Measurements from ENCODE around the gene CABP2.

DNA sequence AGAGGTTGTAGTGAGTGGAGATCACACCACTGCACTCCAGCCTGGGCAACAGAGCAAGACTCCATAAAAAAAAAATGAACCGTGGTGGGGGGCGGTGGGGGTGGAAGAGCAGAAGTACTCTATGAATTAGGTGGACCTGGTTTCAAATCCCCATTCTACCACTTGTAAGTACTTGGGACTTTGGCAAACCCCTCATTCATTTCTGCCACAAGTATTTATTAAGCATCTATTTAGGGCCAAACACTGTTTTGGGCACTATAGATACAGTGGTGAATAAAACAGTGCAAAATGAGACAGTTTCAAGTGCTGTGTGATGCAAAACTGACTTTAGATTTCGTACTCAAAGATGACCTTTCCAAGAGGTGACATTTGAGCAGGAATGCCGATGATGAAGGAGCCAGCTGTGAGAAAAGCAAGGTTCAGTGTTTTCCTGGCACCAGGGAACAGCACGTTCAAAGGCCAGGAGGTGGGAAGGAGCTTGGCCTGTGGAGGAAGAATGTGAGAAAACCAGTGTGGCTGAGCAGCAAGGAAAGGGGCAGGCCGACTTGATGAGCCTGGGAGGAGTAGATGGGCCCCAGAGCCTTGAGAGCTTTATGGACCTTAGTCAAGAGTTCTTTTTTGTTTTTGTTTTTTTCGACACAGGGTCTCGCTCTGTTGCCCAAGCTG lies 52.8 kb downstream of the CABP2 start:
- TF ChIP-seq OSR2 (tag by site-specific recombination; IDR thresholded peaks at IDR 0.05) (no peak), ZNF777 (tag by site-specific recombination; IDR thresholded peaks at IDR 0.05; ENCODE audit: borderline replicate concordance) (no peak), ZNF138 (tag by site-specific recombination; IDR thresholded peaks at IDR 0.05; ENCODE audit: borderline replicate concordance) (no peak), ZNF416 (tag by site-specific recombination; IDR thresholded peaks at IDR 0.05) (no peak), ZNF175 (tag by site-specific recombination; IDR thresholded peaks at IDR 0.05) (no peak), ZNF473 (tag by site-specific recombination; IDR thresholded peaks at IDR 0.05) (no peak)
- TF ChIP-seq, protein P1, sequence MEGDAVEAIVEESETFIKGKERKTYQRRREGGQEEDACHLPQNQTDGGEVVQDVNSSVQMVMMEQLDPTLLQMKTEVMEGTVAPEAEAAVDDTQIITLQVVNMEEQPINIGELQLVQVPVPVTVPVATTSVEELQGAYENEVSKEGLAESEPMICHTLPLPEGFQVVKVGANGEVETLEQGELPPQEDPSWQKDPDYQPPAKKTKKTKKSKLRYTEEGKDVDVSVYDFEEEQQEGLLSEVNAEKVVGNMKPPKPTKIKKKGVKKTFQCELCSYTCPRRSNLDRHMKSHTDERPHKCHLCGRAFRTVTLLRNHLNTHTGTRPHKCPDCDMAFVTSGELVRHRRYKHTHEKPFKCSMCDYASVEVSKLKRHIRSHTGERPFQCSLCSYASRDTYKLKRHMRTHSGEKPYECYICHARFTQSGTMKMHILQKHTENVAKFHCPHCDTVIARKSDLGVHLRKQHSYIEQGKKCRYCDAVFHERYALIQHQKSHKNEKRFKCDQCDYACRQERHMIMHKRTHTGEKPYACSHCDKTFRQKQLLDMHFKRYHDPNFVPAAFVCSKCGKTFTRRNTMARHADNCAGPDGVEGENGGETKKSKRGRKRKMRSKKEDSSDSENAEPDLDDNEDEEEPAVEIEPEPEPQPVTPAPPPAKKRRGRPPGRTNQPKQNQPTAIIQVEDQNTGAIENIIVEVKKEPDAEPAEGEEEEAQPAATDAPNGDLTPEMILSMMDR (tag by site-specific recombination; IDR thresholded peaks at IDR 0.05): no peak

Measured in HEK293 (cell line).